ENCODE data around the gene PGGHG. TPM values are rescaled to one million over a fixed set of nuclear protein-coding genes. Genes with fewer than 3 reads are reported as not detected.
"Not testable (repeated sequence)": the region's sequence is repeated elsewhere in the genome, so short reads cannot be mapped to it uniquely, and the experiment has no call there.

Gene PGGHG
- total RNA-seq, 2 experiments from 2014 or later: 214 to 229 TPM

DNA sequence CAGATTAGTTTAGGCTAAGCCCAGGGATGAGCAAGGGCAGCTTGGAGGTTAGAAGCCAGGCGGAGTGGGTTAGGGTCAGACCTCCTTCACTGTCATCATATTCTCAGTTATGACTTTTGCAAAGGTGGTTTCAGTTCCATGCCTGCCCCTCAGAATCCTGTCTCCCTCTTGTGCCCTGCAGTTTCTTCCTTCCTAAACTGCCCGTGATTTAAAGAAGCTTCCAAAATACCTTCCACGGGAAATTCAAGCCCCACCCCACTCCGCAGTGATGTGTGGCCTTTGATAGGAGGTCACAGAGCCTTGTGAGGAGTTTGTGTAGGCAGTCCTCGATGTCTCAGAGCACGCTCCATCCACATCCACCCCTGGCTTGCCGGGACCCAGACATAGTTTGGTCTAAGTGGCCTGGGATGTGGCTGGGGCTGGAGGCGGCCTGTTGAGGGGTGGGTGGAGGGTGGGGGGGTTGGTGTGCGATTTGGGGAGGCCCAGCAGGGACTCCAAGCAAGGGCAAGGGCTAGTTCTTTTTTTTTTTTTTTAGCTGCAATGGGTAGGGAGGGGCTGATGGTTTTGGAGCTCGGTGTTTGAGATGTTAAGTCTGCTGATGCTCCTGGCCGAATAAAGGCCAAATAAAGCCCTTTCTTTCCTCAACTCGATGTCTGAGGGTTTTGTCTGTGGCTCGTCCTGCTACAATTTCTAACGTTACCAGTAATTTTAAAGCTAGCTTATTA is 23.3 kb downstream of the PGGHG start:
- Mint-ChIP-seq H3K4me1 (peaks cover 38% of the 10 kb centered on the region), H3K27ac (peak overlapping the region; percentile 99), H3K36me3 (peaks cover 53% of the 10 kb centered on the region), H3K4me3 (peak overlapping the region; percentile 97), H3K27me3 (no peaks in the 10 kb centered on the region), H3K9me3 (ENCODE audit: low read depth) (no peaks in the 10 kb centered on the region)
- DNase-seq (no peak), ATAC-seq (no peak)
- CTCF ChIA-PET: interaction anchor here (1.2 to 2.1 kb wide), 4 partner anchors 14 to 103 kb away, joined by 4 to 12 read pairs (median 6); partner anchors contain the start of gene SIGIRR

DNA sequence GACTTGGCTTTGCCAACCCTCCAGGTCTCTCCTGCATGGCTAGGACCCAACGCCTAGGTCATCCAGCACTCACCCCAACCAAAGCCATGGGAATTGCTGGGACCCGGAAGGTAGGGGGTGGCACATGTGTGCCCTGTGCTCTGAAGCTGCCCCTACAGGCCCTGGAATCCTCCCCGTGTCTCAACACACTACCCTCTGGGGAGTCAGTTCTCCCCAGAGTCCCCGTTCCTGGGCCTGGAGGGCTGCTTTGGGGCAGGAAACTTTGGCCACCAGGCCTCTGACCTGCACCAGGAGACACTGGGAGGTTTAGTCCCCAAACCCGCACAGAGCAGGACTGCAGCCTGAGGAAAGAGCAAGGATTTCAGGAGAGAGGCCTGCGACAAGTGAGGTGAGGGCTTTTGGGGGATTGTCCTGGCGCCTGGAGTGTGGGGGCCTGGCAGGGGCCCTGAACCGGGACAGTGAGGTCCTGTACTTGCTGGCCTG is 24.4 kb downstream of the PGGHG start:
- Mint-ChIP-seq H3K4me1 (peaks cover 38% of the 10 kb centered on the region), H3K27ac (peak overlapping the region; percentile 99), H3K9me3 (ENCODE audit: low read depth) (no peaks in the 10 kb centered on the region), H3K4me3 (peak overlapping the region; percentile 97), H3K27me3 (no peaks in the 10 kb centered on the region), H3K36me3 (peaks cover 55% of the 10 kb centered on the region)
- CTCF ChIA-PET: interaction anchor here (1.8 to 2.1 kb wide), 2 partner anchors 13 to 42 kb away, joined by 7 to 12 read pairs; no protein-coding TSS in a partner anchor
- DNase-seq (no peak), ATAC-seq (no peak)

- Mint-ChIP-seq H3K4me1 (peaks cover 38% of the 10 kb centered on the region), H3K27me3 (no peaks in the 10 kb centered on the region), H3K4me3 (peak within 1 kb of the TSS; percentile 97), H3K9me3 (ENCODE audit: low read depth) (no peaks in the 10 kb centered on the region), H3K27ac (peak within 1 kb of the TSS; percentile 99), H3K36me3 (peaks cover 50% of the 10 kb centered on the region)
- CTCF ChIA-PET: no interaction called here
- peak; percentile 89 for DNase-seq
- peak; percentile 48 for ATAC-seq
Measured at GRCh38 chr11:313787-314553, 25.0 kb downstream of the PGGHG start, which contains the start of gene IFITM1. TSS of gene IFITM1 (plus strand) at chr11:314040. CDS start at chr11:314171, 131 bp downstream.

DNA sequence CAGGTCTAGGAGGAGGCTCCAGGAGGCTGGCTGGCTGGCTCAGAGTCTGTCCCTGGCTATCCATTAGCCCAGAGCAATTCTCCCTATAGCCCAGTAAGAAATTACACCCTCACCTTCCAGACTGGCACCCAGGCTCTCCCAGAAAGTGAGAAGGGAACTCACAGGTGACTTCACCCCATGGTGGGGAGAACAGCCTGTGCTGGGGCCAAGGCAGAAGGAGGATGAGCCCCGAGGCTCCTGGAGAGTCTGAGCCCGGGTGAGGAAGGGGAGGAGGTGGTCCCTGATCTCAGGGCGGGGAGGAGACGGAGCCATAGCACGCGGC is 25.6 kb downstream of the PGGHG start:
- not testable (repeated sequence) for ATAC-seq
- H3K27ac Mint-ChIP-seq: peak overlapping the region; percentile 99
- H3K36me3 Mint-ChIP-seq: peaks cover 46% of the 10 kb centered on the region

GRCh38 chr11:315051-315481 is 26.1 kb downstream of the PGGHG start:
- Mint-ChIP-seq H3K4me3 (peak overlapping the region; percentile 97), H3K27ac (peak overlapping the region; percentile 99), H3K27me3 (no peaks in the 10 kb centered on the region), H3K9me3 (ENCODE audit: low read depth) (no peaks in the 10 kb centered on the region), H3K4me1 (peaks cover 37% of the 10 kb centered on the region), H3K36me3 (peaks cover 44% of the 10 kb centered on the region)
- DNase-seq: no peak
- no peak for ATAC-seq
- CTCF ChIA-PET: interaction anchor here (1.1 to 3.6 kb wide), 3 partner anchors 40 to 82 kb away, joined by 3 to 17 read pairs (median 5); no protein-coding TSS in a partner anchor

More for the DNA sequence above, 25.6 kb downstream of the PGGHG start:
- CTCF ChIA-PET; DNase-seq; H3K9me3 Mint-ChIP-seq (ENCODE audit: low read depth); H3K27me3 Mint-ChIP-seq: not testable (repeated sequence)
- Mint-ChIP-seq H3K4me3 (peak overlapping the region; percentile 97), H3K4me1 (peaks cover 35% of the 10 kb centered on the region)

GRCh38 chr11:315516-315994 is 26.6 kb downstream of the PGGHG start:
- Mint-ChIP-seq H3K36me3 (peaks cover 48% of the 10 kb centered on the region), H3K9me3 (ENCODE audit: low read depth) (no peaks in the 10 kb centered on the region), H3K4me3 (peak overlapping the region; percentile 97), H3K4me1 (peaks cover 41% of the 10 kb centered on the region), H3K27me3 (no peaks in the 10 kb centered on the region), H3K27ac (peak overlapping the region; percentile 99)
- CTCF ChIA-PET: interaction anchor here (1.1 to 3.6 kb wide), 5 partner anchors 10 to 81 kb away, joined by 3 to 31 read pairs (median 5); partner anchors contain the start of gene IFITM2
- ATAC-seq: no peak
- no peak for DNase-seq

- DNase-seq: peak; percentile 77
- CTCF ChIA-PET: interaction anchor here (0.6 to 3.6 kb wide), 13 partner anchors 7 to 133 kb away, joined by 3 to 31 read pairs (median 5); partner anchors contain the start of genes BET1L, IFITM2, PGGHG and RIC8A
Measured at GRCh38 chr11:316031-316701, 27.2 kb downstream of the PGGHG start.

DNA sequence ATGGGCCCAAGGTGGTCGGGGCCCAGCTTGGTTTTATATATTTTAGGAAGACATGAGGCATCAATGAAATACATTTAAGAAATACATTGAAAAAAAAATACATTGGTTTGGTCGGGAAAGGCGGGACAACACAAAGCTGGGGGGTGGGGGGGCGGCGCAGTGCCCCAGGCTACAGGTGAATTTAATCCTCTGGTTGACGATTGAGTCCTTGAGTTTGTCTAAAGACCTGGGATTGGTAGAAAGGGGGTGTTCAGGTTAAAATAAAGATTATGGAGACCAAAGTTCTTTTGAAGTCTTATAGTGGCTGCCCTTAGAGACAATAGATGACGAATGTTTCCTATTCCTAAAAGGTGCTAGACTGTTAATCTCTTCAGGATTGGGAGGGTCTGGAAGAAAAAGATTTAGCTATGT is 28.0 kb downstream of the PGGHG start:
- no peaks in the 10 kb centered on the region for H3K9me3 Mint-ChIP-seq (ENCODE audit: low read depth)
- H3K36me3 Mint-ChIP-seq: peaks cover 48% of the 10 kb centered on the region
- CTCF ChIA-PET: interaction anchor here (0.6 to 3.6 kb wide), 14 partner anchors 8 to 132 kb away, joined by 3 to 31 read pairs (median 4); partner anchors contain the start of genes BET1L, IFITM2, PGGHG and RIC8A
- DNase-seq (no peak), ATAC-seq (no peak)
- H3K4me1 Mint-ChIP-seq: peaks cover 43% of the 10 kb centered on the region
- H3K27ac Mint-ChIP-seq: peak overlapping the region; percentile 91
- H3K4me3 Mint-ChIP-seq: peak overlapping the region; percentile 97
- H3K27me3 Mint-ChIP-seq: no peaks in the 10 kb centered on the region

More at GRCh38 chr11:316031-316701, 27.2 kb downstream of the PGGHG start:
- peaks cover 46% of the 10 kb centered on the region for H3K4me1 Mint-ChIP-seq
- no peak for ATAC-seq
- peak overlapping the region; percentile 97 for H3K4me3 Mint-ChIP-seq
- peak overlapping the region; percentile 91 for H3K27ac Mint-ChIP-seq
- no peaks in the 10 kb centered on the region for H3K27me3 Mint-ChIP-seq
- H3K9me3 Mint-ChIP-seq (ENCODE audit: low read depth): no peaks in the 10 kb centered on the region
- peaks cover 48% of the 10 kb centered on the region for H3K36me3 Mint-ChIP-seq

DNA sequence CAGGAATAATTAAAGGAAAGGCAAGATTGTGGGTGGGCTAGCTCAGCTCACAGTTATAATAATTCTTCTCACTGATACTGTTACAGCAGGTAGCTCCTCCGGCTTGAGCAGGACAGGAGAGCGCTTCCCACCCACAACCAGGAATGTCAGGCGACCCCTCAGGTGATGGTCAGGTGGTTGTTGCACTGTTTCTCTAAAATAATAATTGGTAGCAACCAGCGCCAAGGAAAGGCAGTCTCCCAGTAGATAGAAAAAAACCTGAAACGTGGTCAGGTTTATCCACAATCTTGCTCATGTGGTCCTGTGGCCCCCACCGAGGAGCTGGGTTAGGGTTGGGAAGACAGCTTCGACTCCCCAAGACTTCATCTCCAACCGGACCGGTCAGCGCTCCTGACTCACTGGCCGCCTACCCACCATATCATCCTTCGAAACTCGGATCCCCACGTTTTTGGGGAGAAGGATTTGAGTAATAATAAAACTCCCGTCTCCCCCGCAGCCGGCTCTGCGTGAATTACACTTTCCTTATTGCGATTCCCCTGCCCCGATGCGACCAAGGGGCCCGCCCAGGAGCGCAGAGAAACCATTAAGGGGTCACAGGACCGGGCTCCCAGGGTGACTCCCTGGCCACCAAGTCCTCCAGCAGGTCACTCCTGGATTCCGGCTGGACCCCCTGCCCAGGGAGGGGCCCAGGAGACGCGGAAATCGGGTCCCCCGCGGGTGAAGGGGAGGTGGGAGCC is 28.9 kb downstream of the PGGHG start:
- not testable (repeated sequence) for H3K9me3 Mint-ChIP-seq (ENCODE audit: low read depth); H3K27me3 Mint-ChIP-seq; DNase-seq
- CTCF ChIA-PET: interaction anchor here (1.1 to 3.6 kb wide), 9 partner anchors 9 to 131 kb away, joined by 3 to 31 read pairs (median 6); partner anchors contain the start of genes BET1L, IFITM2, PGGHG and RIC8A
- ATAC-seq: peak; percentile 0
- Mint-ChIP-seq H3K4me3 (peak overlapping the region; percentile 97), H3K4me1 (peaks cover 38% of the 10 kb centered on the region), H3K36me3 (peaks cover 48% of the 10 kb centered on the region), H3K27ac (peak overlapping the region; percentile 91)

DNA sequence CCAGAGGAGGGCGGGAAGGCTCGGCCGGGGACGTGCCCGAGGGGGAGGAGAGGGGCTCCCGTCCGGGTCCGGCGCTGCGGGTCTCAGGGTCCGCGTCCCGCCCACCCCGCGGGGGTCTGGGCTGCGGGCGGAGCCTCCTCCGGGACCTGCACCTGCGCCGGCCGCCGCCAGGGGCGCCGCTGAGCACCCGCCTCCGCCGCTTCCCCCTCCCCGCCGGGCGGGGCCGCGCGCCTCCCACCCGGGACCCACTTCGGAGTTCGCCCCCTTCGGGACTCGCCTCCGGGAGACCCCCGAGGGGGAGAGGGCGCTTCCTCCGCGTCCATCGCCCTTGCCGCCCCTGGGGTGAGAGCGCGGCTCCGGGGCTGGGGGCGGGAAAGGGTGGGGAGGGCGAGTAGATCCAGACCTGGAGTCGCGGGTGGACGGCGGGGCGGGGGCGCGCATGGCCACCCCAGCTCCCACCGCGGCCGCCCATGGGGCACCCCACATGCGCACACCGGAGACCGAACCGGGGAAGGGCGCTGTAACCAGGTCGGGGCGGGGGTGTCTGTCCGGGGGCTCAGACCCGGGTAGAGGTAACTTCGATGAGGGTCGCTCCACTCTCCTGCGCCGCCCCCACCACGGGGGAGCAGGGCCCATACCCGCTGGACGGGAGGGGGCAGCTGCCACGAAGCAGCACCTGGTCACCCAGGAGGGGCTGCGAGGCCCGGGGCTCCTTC is 29.6 kb downstream of the PGGHG start:
- H3K4me1 Mint-ChIP-seq: peaks cover 32% of the 10 kb centered on the region
- H3K9me3 Mint-ChIP-seq (ENCODE audit: low read depth); H3K27ac Mint-ChIP-seq; DNase-seq; H3K27me3 Mint-ChIP-seq: not testable (repeated sequence)
- H3K36me3 Mint-ChIP-seq: peaks cover 48% of the 10 kb centered on the region
- CTCF ChIA-PET: interaction anchor here (2.1 to 3.6 kb wide), 3 partner anchors 9 to 36 kb away, joined by 6 to 31 read pairs (median 17); partner anchors contain the start of gene IFITM2
- ATAC-seq: peak; percentile 22
- peak overlapping the region; percentile 76 for H3K4me3 Mint-ChIP-seq

DNA sequence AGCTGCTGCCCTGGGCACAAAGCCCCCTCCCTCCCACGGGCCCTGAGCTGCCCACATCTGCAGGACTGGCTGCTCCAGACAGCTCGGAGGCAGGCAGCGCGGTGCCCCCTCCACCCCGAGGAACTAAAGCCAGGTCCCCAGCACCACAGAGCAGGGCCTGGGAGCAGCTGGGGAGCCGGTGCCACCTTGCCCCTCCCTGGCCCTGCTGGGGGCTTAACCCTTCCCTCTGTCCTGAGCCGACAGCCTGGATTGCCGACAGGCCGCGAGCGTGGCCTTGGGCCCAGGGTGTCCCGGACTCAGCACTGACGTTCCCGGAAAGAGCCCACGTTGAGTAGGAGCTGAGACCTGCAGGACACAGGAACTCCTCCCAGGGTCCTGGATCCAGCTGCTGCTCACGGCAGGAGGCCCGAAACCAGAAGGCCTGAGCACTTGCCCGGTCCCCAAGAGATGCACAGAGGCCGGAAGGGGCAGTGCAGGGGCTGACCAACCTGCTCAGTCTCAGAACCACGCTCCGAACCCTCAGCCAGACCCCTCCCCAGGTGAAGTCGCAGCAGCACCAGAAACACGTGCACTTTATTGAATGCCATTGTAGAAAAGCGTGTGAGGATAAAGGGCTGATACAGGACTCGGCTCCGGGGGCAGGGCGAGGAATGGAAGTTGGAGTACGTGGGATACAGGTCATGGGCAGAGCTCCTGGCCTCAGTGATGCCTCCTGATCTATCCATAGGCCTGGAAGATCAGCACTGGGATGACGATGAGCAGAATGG is 30.4 kb downstream of the PGGHG start:
- CTCF ChIA-PET: interaction anchor here (1.2 kb wide), 1 partner anchor 9 kb away, joined by 3 read pairs; no protein-coding TSS in a partner anchor
- Mint-ChIP-seq H3K27ac (peak overlapping the region; percentile 83), H3K4me1 (peaks cover 32% of the 10 kb centered on the region), H3K36me3 (peaks cover 42% of the 10 kb centered on the region), H3K4me3 (peak overlapping the region; percentile 76)
- peak; percentile 14 for ATAC-seq
- not testable (repeated sequence) for H3K9me3 Mint-ChIP-seq (ENCODE audit: low read depth); DNase-seq; H3K27me3 Mint-ChIP-seq
